Ishikawa (cell line): Measurements from ENCODE around the gene C20orf96.

Source experiments
- CEBPB ChIP-seq: IDR thresholded peaks from 2 replicates; pipeline ENCODE4 v1.6.1; 2012
- CREB1 ChIP-seq: IDR thresholded peaks from 2 replicates; pipeline ENCODE4 v1.6.1; 2012; ENCODE audit warnings: low read depth
- EGR1 ChIP-seq: IDR thresholded peaks from 2 replicates; pipeline ENCODE4 v1.6.1; 2012
- EP300 ChIP-seq: IDR thresholded peaks from 2 replicates; pipeline ENCODE4 v1.6.1; 2012; ENCODE audit warnings: borderline replicate concordance
- FOXM1 ChIP-seq: IDR thresholded peaks from 2 replicates; pipeline ENCODE4 v1.6.1; 2012; ENCODE audit warnings: low read depth, borderline replicate concordance
- MAX ChIP-seq: IDR thresholded peaks from 2 replicates; pipeline ENCODE4 v1.6.1; 2012
- NFIC ChIP-seq: IDR thresholded peaks from 2 replicates; pipeline ENCODE4 v1.6.1; 2012
- RAD21 ChIP-seq: IDR thresholded peaks from 2 replicates; pipeline ENCODE4 v1.6.1; 2012; ENCODE audit warnings: low read depth
- REST ChIP-seq: IDR thresholded peaks from 2 replicates; pipeline ENCODE4 v1.6.1; 2012; ENCODE audit warnings: low read depth, mild to moderate bottlenecking
- TAF1 ChIP-seq: IDR thresholded peaks from 2 replicates; pipeline ENCODE4 v1.6.1; 2012; ENCODE audit warnings: low read depth, mild to moderate bottlenecking
- TCF12 ChIP-seq: IDR thresholded peaks from 2 replicates; pipeline ENCODE4 v1.6.1; 2012; ENCODE audit warnings: low read depth
- TEAD4 ChIP-seq: IDR thresholded peaks from 2 replicates; pipeline ENCODE4 v1.6.1; 2012
- USF1 ChIP-seq: IDR thresholded peaks from 2 replicates; pipeline ENCODE4 v1.6.1; 2012
- YY1 ChIP-seq: IDR thresholded peaks from 2 replicates; pipeline ENCODE4 v1.6.1; 2012; ENCODE audit warnings: low read depth
- ZBTB7A ChIP-seq: IDR thresholded peaks from 2 replicates; pipeline ENCODE4 v1.6.1; 2012; ENCODE audit warnings: low read depth

C20orf96 gene

GRCh38 chr20:297925-298775, 7.6 kb upstream of the C20orf96 start:
- TF ChIP-seq TAF1 (peak; percentile 59), ZBTB7A (no peak), USF1 (0 out of 2 replicates have a peak, but pooled peaks have one; percentile 1), MAX (peak; percentile 58), YY1 (peak; percentile 51)

GRCh38 chr20:297098-297924, 6.8 kb upstream of the C20orf96 start, which contains the start of gene ZCCHC3:
Gene ZCCHC3, plus strand, starts transcription at chr20:297570. Its CDS starts 17 bp downstream, at chr20:297587.
- TF ChIP-seq TAF1, result peak; percentile 96
- peak; percentile 56; the same call in 1 of the 2 replicates for TF ChIP-seq NFIC
- 0 out of 2 replicates have a peak, but pooled peaks have one; percentile 20 for TF ChIP-seq FOXM1
- peak; percentile 21; the same call in 1 of the 2 replicates for TF ChIP-seq RAD21
- peak; percentile 75 for TF ChIP-seq USF1
- peak; percentile 79; the same call in 1 of the 2 replicates for TF ChIP-seq ZBTB7A
- peak; percentile 85 for TF ChIP-seq CEBPB
- peak; percentile 63; the same call in 1 of the 2 replicates for TF ChIP-seq EGR1
- TF ChIP-seq TCF12, result peak; percentile 80
- TF ChIP-seq TEAD4, result peak; percentile 21; the same call in 1 of the 2 replicates
- TF ChIP-seq REST, result no peak
- no peak for TF ChIP-seq EP300
- TF ChIP-seq CREB1, result no peak
- peak; percentile 97 for TF ChIP-seq MAX
- TF ChIP-seq YY1, result peak; percentile 95

GRCh38 chr20:295804-296203, 5.3 kb upstream of the C20orf96 start:
- no peak for TF ChIP-seq MAX
- no peak for TF ChIP-seq ZBTB7A
- no peak for TF ChIP-seq YY1
- TF ChIP-seq NFIC, result no peak
- TF ChIP-seq EP300, result no peak
- TF ChIP-seq USF1, result no peak
- no peak for TF ChIP-seq TEAD4
- TF ChIP-seq TCF12, result no peak
- no peak for TF ChIP-seq RAD21
- TF ChIP-seq EGR1, result no peak
- TF ChIP-seq CEBPB, result no peak
- TF ChIP-seq TAF1, result no peak
- TF ChIP-seq REST, result no peak
- TF ChIP-seq CREB1, result no peak

- TF ChIP-seq TCF12, result no peak
These were observed 4.1 kb upstream of the C20orf96 start for GRCh38 chr20:294602-295001.

- TF ChIP-seq EP300 (no peak), YY1 (no peak), FOXM1 (no peak), TCF12 (no peak), NFIC (no peak), USF1 (no peak), EGR1 (no peak), TEAD4 (no peak), TAF1 (no peak), ZBTB7A (no peak), RAD21 (no peak), REST (no peak), CEBPB (no peak), CREB1 (no peak), MAX (no peak)
These were observed 862 bp downstream of the C20orf96 start for GRCh38 chr20:289693-290083.
